ENCODE results near the gene CTPS2. TPM values are rescaled to one million over a fixed set of nuclear protein-coding genes. Genes with fewer than 3 reads are reported as not detected.
"Not testable (repeated sequence)": the region's sequence is repeated elsewhere in the genome, so short reads cannot be mapped to it uniquely, and the experiment has no call there.

CTPS2 gene, protein sequence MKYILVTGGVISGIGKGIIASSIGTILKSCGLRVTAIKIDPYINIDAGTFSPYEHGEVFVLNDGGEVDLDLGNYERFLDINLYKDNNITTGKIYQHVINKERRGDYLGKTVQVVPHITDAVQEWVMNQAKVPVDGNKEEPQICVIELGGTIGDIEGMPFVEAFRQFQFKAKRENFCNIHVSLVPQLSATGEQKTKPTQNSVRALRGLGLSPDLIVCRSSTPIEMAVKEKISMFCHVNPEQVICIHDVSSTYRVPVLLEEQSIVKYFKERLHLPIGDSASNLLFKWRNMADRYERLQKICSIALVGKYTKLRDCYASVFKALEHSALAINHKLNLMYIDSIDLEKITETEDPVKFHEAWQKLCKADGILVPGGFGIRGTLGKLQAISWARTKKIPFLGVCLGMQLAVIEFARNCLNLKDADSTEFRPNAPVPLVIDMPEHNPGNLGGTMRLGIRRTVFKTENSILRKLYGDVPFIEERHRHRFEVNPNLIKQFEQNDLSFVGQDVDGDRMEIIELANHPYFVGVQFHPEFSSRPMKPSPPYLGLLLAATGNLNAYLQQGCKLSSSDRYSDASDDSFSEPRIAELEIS
- total RNA-seq = 10 to 100 TPM in 1 of 4 donors, 1 to 10 TPM in 3; 5.4 to 14.7 (median 7.5) TPM

DNA sequence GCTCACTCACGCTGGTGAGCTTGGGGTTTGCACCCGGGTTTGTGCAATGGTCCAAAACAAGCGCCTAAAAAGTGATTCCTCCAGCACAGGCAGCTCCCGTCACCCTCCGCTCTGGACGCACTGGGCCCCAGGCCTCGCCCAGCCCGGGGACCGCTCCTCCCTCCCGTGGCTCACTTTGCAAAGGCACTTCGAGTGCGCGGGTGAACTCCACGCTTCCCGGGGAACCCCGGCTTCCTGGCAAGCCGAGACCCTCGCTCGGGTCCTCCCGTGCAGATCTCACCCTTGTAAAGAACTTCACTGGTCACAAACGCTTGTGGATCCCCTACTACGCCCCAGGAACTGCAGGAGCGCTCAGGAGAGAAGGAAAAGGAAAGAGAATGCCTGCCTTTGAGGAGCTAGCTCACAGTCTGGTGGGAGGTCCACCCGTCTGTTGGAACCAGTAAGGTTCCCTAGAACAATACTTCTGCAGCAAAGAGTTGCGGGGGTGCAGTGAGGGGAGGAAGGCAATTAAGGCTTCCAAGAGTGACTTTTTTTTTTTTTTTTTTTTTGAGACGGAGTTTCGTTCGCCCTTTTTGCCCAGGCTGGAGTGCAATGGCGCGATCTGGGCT, at the start of gene CTPS2:
Gene CTPS2, minus strand, starts transcription at position 122 of the 608 bp plus-strand sequence. CDS start 9,767 bp downstream, outside the sequence.
- TF ChIP-seq, protein P1, sequence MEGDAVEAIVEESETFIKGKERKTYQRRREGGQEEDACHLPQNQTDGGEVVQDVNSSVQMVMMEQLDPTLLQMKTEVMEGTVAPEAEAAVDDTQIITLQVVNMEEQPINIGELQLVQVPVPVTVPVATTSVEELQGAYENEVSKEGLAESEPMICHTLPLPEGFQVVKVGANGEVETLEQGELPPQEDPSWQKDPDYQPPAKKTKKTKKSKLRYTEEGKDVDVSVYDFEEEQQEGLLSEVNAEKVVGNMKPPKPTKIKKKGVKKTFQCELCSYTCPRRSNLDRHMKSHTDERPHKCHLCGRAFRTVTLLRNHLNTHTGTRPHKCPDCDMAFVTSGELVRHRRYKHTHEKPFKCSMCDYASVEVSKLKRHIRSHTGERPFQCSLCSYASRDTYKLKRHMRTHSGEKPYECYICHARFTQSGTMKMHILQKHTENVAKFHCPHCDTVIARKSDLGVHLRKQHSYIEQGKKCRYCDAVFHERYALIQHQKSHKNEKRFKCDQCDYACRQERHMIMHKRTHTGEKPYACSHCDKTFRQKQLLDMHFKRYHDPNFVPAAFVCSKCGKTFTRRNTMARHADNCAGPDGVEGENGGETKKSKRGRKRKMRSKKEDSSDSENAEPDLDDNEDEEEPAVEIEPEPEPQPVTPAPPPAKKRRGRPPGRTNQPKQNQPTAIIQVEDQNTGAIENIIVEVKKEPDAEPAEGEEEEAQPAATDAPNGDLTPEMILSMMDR (IDR thresholded peaks at IDR 0.05) = no peak
- DNase-seq (ENCODE audit: low spot score) (no peak), ATAC-seq (ENCODE audit: low FRiP score) (peak; percentile 71)

DNA sequence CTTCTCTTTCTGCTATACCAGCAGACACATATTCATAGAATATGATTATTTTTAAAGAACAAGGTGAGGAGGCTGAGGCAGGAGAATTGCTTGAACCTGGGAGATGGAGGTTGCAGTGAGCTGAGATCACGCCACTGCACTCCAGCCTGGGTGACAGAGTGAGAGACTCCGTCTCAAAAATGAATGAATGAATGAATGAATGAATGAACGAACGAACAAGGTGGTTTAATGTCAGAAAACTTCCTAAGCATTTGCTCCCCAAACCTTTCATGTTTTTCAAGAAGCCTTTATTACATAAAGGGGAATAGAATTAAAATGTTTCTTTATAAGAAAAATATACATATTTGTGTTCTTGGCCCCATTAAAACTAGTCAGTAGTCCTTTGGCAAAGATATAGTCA, 49.0 kb upstream of the CTPS2 start:
- not testable (repeated sequence) for ATAC-seq (ENCODE audit: low FRiP score)

DNA sequence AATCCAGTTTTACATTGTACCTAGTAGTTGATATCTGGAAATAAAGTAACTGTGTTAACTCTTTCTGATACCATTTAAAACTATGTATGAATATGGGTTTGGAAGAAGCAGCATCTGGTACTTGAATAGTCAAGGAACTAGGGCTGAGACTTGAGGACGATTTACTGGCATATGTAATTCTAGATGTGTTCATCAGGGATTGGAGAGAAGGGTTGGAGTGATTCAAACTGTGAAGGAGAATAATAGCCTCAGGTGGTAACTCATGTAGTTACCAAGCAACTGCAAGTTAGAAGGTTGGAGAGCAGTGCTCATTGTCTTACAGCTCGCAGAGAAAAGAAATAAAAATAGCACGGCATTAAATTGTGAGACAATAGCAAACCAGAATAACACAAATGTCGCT, 44.3 kb upstream of the CTPS2 start:
- TF ChIP-seq, protein P1 (IDR thresholded peaks at IDR 0.05) = no peak
- ATAC-seq (ENCODE audit: low FRiP score) (no peak), DNase-seq (ENCODE audit: low spot score) (no peak)

More for the DNA sequence above, 49.0 kb upstream of the CTPS2 start:
- DNase-seq (ENCODE audit: low spot score) = not testable (repeated sequence)

DNA sequence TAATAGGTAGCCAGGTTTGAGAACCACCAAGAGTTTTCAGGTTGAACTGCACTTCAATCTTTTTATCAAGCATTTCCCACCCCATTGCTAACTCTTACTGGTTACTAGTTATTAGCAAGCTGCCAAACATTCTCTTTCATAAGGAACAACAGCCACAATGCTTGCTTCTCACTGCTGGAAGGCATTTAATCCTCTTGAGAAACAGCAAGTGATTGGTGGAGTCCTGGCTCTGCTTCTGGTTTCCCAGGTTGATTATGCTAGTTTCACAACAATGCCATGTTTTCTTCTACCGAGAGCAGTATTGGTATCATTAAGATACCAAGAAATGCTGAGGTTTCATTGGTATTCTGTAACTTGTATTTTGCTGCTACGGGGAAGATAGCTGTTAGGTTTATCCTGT, 41.5 kb upstream of the CTPS2 start:
- TF ChIP-seq, protein P1 (IDR thresholded peaks at IDR 0.05) = no peak
- DNase-seq (ENCODE audit: low spot score) (no peak), ATAC-seq (ENCODE audit: low FRiP score) (no peak)

DNA sequence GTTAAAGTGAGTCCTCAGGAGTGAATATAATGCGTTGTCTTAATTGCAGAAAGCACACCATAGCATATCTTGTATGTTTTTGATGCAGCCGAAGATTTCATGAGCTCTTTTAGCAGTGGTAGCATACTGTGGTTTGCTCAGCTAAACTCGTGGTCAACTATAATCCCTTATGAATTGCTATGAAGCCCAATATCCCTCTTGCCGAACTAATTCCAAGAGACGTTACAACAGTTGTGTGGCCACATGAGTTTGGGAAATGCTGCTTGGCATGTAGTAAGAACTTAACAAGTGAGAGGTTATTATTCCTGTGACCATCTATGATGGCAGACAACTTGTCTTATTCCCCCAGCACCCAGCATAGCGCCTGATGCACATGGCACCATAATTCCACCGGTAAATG, 37.7 kb upstream of the CTPS2 start:
- no peak for ATAC-seq (ENCODE audit: low FRiP score)
- TF ChIP-seq, protein P1 (IDR thresholded peaks at IDR 0.05) = no peak
- DNase-seq (ENCODE audit: low spot score) = no peak

DNA sequence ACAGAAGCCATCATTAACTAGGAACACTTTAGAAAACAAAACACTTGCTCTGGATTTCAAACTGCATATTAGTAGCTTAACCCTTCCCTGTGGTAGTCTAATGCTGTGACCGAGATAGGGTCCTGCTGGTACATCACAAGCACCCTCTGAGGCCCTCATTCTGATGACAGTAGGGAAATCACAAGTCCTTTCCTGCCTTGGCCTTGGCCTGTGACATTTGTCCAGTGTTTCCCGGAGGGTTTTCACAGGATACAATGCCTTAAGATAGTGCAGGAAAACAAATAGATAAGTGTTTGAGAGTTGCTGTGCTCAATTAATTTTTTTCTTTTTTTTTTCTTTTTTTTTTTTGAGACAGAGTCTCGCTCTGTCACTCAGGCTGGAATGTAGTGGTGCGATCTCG, 36.0 kb upstream of the CTPS2 start:
- DNase-seq (ENCODE audit: low spot score) (no peak), ATAC-seq (ENCODE audit: low FRiP score) (no peak)
- TF ChIP-seq, protein P1 (IDR thresholded peaks at IDR 0.05) = no peak

DNA sequence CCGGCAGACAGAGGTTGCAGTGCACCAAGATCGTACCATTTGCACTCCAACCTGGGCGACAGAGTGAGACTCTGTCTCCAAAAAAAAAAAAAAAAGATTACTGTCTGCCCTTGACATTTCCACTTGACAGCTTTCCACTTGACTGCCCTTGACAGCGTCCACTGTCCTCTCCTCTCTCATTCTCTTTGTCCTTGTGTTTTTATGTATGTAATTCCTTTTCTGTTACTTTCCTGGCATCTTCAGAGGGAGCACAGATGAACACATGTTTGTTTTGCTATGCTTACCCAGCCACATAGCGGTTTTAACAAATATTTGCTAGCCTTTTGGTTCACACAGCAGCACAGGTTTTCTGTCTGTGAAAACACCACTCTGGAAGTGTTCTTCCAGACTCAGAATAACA, 33.2 kb upstream of the CTPS2 start:
- TF ChIP-seq, protein P1 (IDR thresholded peaks at IDR 0.05) = no peak
- DNase-seq (ENCODE audit: low spot score) = no peak
- no peak for ATAC-seq (ENCODE audit: low FRiP score)
